ENCODE measurements around the gene CACNG4. TPM values are rescaled to one million over a fixed set of nuclear protein-coding genes. Genes with fewer than 3 reads are reported as not detected.

Gene CACNG4
- total and polyA plus RNA-seq, 9 of the 15 experiments (the other 6 are each of a cell fraction or from before 2014, with no cell fraction given), result 0.07 TPM; not detected in 8

- no TSS peak for BruUV-seq (replicated peaks)
- ATAC-seq (no peak), FAIRE-seq (no peak), DNase-seq (ENCODE audit: extremely low read depth in 1 of 4, low spot score in 3 of 4) (no peak)
- Histone ChIP-seq H3K9ac (ENCODE audit: insufficient read depth in 1 of 2, low read depth in 2 of 2, low read length in 2 of 2) (no peak overlapping the region), H3K9me1 (ENCODE audit: control insufficient read depth, insufficient read depth, low read length) (no peaks in the 10 kb centered on the region), H3K4me1 (replicated peaks in 1 of 2; ENCODE audit: control insufficient read depth in 2 of 2, insufficient read depth in 2 of 2, low read length in 2 of 2) (no peaks in the 10 kb centered on the region), H3K27ac (ENCODE audit: extremely low read depth, low read depth, low read length) (no peak overlapping the region), H3K79me2 (ENCODE audit: control insufficient read depth, insufficient read depth, low read length) (no peaks in the 10 kb centered on the region), H3K9me3 (replicated peaks; ENCODE audit: control insufficient read depth, insufficient read depth, low read depth, low read length) (no peaks in the 10 kb centered on the region), H3K4me2 (ENCODE audit: insufficient read depth, low read length) (no peak overlapping the region), H2AFZ (ENCODE audit: low read depth, low read length) (no peak overlapping the region), H3K27me3 (ENCODE audit: control insufficient read depth in 2 of 2, insufficient read depth in 2 of 2, low read length in 2 of 2) (peaks cover 36 to 79% of the 10 kb centered on the region in 2 experiments), H4K20me1 (replicated peaks; ENCODE audit: control insufficient read depth, insufficient read depth, low read length) (0 out of 2 replicates have a peak, but pooled peaks cover 4% of the 10 kb centered on the region), H3K4me3 (no peak overlapping the region), H3K36me3 (ENCODE audit: control insufficient read depth, insufficient read depth, low read length) (no peaks in the 10 kb centered on the region)
- 6% methylated on average over 12 of the region's 12 CpGs for WGBS (ENCODE audit: insufficient coverage, low coverage, missing lambda C conversion rate)
- POLR2A ChIA-PET, result interaction anchor here (0.5 to 0.7 kb wide), 2 partner anchors 13 to 652 kb away, joined by 3 to 4 read pairs; no protein-coding TSS in a partner anchor
- CTCF ChIA-PET (ENCODE audit: low intra/inter-chr PET ratio), result no interaction called here
- in situ Hi-C loops (cut with MboI), result no loop called here
- intact Hi-C loops (cut with micrococcal nuclease), result no loop called here
- TF ChIP-seq RNF219 (CRISPR knock-in tag; IDR thresholded peaks at IDR 0.05) (no peak), FOXA3 (CRISPR knock-in tag; conservative IDR thresholded peaks at IDR 0.05 in 1 of 2, IDR thresholded peaks at IDR 0.05 in 1 of 2) (no peak), NKRF (IDR thresholded peaks at IDR 0.05; ENCODE audit: borderline replicate concordance) (no peak), REST (IDR thresholded peaks at IDR 0.05; ENCODE audit: borderline replicate concordance) (no peak), REST (CRISPR knock-in tag; IDR thresholded peaks at IDR 0.05; ENCODE audit: low read depth) (no peak), ETS1 (conservative IDR thresholded peaks at IDR 0.05; ENCODE audit: control insufficient read depth, low read depth, low read length) (no peak), ZNF274 (IDR thresholded peaks at IDR 0.05; ENCODE audit: borderline replicate concordance, low read depth, low read length) (no peak), IRF2 (CRISPR knock-in tag; IDR thresholded peaks at IDR 0.05) (no peak)
These were observed 28.5 kb downstream of the CACNG4 start for GRCh38 chr17:66992911-66993442.

Data from K562 (cell line).